Measurements from ENCODE around the gene MAML3. TPM values are rescaled to one million over a fixed set of nuclear protein-coding genes. Genes with fewer than 3 reads are reported as not detected.
"Not testable (repeated sequence)": the region's sequence is repeated elsewhere in the genome, so short reads cannot be mapped to it uniquely, and the experiment has no call there.

Gene MAML3
- total RNA-seq, 3 donors from 2014 or later: 0.60 to 1.0 (median 0.73) TPM

DNA sequence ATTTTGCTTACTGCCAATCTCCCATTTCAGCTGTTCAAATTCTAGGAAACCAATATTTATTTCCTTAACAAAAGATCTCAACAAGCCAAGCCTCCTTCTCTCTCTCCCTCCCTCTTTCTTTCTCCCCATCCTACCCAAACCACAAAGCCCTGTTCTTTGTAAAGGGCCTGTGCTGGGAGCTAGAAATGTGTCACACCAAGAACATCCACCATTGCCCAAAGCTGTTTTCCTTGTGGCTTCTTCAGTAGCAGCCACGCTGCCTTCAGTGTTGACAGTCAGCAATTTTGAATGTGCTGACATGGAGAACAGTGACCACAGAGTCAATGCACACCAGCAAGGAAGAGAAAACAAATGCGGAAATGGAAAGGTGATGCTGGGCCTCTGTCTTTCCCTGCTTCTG is 203.0 kb downstream of the MAML3 start:
- Mint-ChIP-seq H3K4me1 (ENCODE audit: low read depth) (peaks cover 19% of the 10 kb centered on the region), H3K9me3 (no peaks in the 10 kb centered on the region), H3K36me3 (ENCODE audit: insufficient read depth) (no peaks in the 10 kb centered on the region), H3K4me3 (no peak overlapping the region), H3K27me3 (ENCODE audit: low read depth) (peaks cover 3% of the 10 kb centered on the region)
- DNase-seq (no peak), ATAC-seq (peak; percentile 59 to 63)

DNA sequence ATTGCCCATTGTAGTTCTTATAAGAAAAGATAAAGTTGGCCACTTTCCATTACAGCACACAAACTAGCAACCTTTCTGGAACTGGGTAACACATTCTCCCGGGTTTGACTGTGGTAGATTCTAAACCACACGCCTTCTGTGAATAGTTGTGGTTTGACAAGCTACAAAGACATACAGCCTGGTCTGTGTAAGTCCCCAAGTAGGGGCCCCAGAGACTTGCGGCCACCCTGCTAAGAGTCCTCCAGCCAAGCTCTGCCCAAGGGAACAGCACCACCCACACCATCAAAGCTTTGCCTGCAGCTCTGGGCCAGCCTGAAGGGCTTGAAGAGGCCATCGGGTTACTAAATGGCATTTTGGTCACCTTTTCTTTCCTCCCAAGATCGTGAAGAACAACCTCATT is 203.4 kb downstream of the MAML3 start:
- no peak overlapping the region for H3K4me3 Mint-ChIP-seq
- no peaks in the 10 kb centered on the region for H3K9me3 Mint-ChIP-seq
- no peaks in the 10 kb centered on the region for H3K36me3 Mint-ChIP-seq (ENCODE audit: insufficient read depth)
- no peak for DNase-seq
- H3K4me1 Mint-ChIP-seq (ENCODE audit: low read depth): peaks cover 19% of the 10 kb centered on the region
- ATAC-seq: peak; percentile 86 to 89
- peaks cover 3% of the 10 kb centered on the region for H3K27me3 Mint-ChIP-seq (ENCODE audit: low read depth)

DNA sequence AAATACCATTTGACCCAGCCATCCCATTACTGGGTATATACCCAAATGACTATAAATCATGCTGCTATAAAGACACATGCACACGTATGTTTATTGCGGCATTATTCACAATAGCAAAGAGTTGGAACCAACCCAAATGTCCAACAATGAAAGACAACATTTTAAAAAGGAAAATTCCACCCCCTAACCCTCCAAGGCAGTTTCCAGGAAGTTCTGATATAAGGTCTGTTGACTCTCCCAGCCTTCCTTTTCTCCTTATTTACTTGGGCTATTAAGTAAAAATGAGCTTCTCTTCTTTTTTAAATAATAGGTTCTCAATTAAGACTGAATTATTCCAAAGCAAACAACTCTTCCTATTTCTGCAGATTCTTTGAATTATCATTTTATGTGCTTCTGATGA is 209.1 kb downstream of the MAML3 start:
- ATAC-seq, H3K4me3 Mint-ChIP-seq: not testable (repeated sequence)

DNA sequence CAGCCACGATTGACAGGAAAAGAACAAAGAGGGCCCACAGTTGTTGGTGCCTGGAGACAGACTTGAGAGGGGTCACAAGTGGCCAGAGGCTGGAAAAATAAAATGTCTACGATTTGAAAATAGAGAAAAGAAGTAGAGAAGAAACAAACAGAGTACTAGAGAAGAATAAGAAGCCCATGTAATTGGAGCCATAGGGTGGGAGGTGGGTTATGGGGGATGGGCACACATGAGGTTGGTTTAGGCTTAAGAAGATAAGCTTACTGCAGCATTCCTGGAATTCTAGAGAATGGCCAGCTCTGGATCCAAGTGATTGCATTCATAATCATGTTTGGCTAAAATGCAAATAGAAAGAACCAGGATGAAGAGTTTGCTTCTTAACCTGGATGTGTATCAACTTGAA is 210.7 kb downstream of the MAML3 start:
- Mint-ChIP-seq H3K27me3 (ENCODE audit: low read depth) (no peaks in the 10 kb centered on the region), H3K4me1 (ENCODE audit: low read depth) (peaks cover 3% of the 10 kb centered on the region), H3K36me3 (ENCODE audit: insufficient read depth) (no peaks in the 10 kb centered on the region), H3K9me3 (no peaks in the 10 kb centered on the region), H3K4me3 (no peak overlapping the region)
- DNase-seq (no peak), ATAC-seq (no peak)

More for the DNA sequence above, 209.1 kb downstream of the MAML3 start:
- not testable (repeated sequence) for H3K27me3 Mint-ChIP-seq (ENCODE audit: low read depth); DNase-seq; H3K36me3 Mint-ChIP-seq (ENCODE audit: insufficient read depth); H3K9me3 Mint-ChIP-seq; H3K4me1 Mint-ChIP-seq (ENCODE audit: low read depth)

DNA sequence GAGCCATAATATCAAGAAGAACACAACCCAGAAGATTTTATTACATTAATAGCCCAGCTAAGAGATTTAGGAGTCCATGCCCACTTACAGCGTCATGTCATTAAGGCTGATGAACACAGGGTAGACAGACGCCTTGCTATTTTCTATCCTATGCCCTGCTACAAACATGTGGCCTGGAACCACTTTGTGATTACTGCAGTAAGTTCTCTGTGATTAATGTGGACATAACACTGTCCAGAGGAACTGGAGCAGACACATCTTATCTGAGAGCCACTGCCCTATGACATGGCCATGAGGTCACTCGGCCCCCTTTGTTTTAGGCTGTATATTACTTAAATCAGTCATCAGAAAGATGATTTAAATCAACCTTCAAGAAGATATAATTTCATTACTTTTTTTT is 211.7 kb downstream of the MAML3 start:
- Mint-ChIP-seq H3K4me3 (no peak overlapping the region), H3K36me3 (ENCODE audit: insufficient read depth) (no peaks in the 10 kb centered on the region), H3K27me3 (ENCODE audit: low read depth) (no peaks in the 10 kb centered on the region), H3K4me1 (ENCODE audit: low read depth) (peaks cover 3% of the 10 kb centered on the region), H3K9me3 (no peaks in the 10 kb centered on the region)
- DNase-seq (no peak), ATAC-seq (no peak)

DNA sequence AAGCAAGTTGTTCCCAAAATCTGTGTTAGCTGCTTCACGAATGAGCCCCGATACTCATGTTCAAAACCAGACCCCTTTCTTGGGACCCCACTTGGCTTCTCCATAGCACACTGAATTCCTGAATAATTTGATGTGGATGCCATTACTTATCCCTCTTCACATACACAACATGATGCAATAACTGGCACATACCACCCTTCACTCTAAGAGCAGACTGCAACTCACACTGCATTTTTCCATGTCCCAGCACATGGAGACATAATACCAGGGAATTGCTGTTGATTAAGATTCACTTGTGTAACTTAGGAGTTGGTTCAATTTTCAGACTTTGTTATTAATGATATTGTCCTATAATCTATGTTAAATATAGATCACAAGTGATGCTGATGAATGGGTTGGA is 213.4 kb downstream of the MAML3 start:
- no peaks in the 10 kb centered on the region for H3K27me3 Mint-ChIP-seq (ENCODE audit: low read depth)
- no peaks in the 10 kb centered on the region for H3K4me1 Mint-ChIP-seq (ENCODE audit: low read depth)
- H3K4me3 Mint-ChIP-seq: no peak overlapping the region
- ATAC-seq (no peak), DNase-seq (no peak)
- H3K9me3 Mint-ChIP-seq: no peaks in the 10 kb centered on the region
- no peaks in the 10 kb centered on the region for H3K36me3 Mint-ChIP-seq (ENCODE audit: insufficient read depth)

DNA sequence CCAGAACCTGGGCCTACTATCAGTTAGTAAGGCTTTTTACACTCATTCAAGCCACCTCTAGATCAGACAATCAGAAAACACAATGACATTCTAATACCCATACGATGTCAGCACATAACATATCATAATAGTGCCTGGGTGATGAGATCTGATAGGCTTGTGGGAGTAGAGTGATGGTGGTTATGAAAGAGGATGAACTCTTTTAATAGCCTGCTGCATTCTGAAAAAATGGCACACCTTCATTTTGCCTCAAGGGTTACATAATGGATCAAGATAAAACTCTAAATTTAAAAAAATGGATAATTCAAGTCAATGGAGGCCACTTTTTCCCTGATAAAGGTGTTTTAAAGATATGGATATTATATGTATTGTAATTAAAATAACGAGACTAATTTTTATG is 215.6 kb downstream of the MAML3 start:
- Mint-ChIP-seq H3K9me3 (no peaks in the 10 kb centered on the region), H3K27me3 (ENCODE audit: low read depth) (no peaks in the 10 kb centered on the region), H3K4me3 (no peak overlapping the region), H3K36me3 (ENCODE audit: insufficient read depth) (no peaks in the 10 kb centered on the region), H3K4me1 (ENCODE audit: low read depth) (no peaks in the 10 kb centered on the region)
- ATAC-seq: no peak
- DNase-seq: no peak

DNA sequence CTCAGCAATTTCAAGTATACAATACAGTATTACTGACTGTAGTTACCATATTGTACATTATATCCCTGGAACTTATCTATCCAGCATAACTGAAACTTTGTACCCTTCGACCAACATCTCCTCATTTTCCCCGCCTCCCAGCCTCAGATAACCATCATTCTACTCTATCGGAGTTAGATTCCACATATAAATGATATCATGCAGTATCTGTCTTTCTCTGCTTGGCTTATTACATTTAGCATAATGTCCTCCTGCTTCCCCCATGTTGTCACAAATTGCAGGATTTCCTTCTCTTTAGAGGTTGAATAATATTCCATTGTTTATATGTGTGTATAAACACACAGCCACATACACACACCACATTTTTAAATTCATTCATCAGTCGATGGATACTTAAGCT is 218.1 kb downstream of the MAML3 start:
- Mint-ChIP-seq H3K36me3 (ENCODE audit: insufficient read depth) (no peaks in the 10 kb centered on the region), H3K27me3 (ENCODE audit: low read depth) (no peaks in the 10 kb centered on the region), H3K9me3 (no peaks in the 10 kb centered on the region), H3K4me3 (no peak overlapping the region), H3K4me1 (ENCODE audit: low read depth) (no peaks in the 10 kb centered on the region)
- DNase-seq (no peak), ATAC-seq (no peak)

DNA sequence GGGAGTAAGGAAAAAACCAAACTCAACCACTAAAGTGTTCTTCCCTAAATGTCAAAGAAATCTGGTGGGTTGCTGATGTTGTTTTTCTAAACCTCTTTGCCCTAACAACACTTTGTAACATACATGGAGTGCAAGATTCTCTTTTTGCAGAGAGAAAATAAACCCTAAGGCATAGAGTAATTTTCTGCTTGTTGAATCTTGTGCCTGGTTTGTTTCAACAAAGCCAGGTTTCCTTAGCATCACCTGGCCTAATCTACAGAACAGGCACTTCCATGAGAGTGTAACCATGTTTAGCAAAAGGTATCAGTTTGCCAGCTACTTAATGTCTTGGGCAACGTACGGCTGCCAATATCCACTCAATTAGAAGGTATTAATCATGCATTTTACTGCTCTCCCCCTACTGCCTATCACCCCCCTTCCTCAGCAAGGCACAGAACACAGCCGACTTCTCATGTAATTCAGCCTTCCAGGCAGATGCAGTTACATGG is 219.2 kb downstream of the MAML3 start:
- ATAC-seq (no peak), DNase-seq (no peak)
- Mint-ChIP-seq H3K27me3 (ENCODE audit: low read depth) (no peaks in the 10 kb centered on the region), H3K9me3 (no peaks in the 10 kb centered on the region), H3K4me3 (no peak overlapping the region), H3K4me1 (ENCODE audit: low read depth) (no peaks in the 10 kb centered on the region), H3K36me3 (ENCODE audit: insufficient read depth) (no peaks in the 10 kb centered on the region)

DNA sequence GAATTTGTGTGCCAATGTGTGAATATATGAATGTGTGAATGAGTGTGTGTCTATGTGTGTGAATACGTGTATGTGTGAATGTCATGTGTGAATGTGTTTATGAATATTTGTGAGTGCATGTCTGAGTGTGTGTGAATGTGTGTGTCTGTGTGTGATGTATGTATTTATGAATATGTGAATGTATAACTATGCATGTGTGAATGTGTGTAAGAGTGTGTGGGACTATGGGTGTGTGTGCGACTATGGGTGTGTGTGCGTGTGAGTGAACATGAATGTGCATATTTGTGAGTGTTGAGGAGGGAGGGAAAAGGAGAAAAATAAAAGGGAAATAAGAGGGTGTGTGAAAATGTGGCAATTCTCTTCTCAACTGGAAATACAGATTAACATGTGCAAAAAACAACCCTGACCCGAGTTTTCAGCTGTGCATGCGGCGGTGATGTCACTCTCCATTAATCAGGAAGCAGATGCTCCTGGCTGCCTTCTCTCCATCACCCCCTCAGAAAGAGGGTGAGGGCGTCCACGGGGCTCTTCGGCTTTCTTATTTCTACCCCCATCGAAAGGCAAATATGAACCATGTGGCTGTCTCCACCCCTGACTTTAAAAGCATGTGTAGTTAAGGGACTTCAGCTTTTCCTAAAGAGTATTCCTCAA is 219.8 kb downstream of the MAML3 start:
- Mint-ChIP-seq H3K4me1 (ENCODE audit: low read depth) (no peaks in the 10 kb centered on the region), H3K4me3 (no peak overlapping the region), H3K9me3 (no peaks in the 10 kb centered on the region), H3K27me3 (ENCODE audit: low read depth) (no peaks in the 10 kb centered on the region), H3K36me3 (ENCODE audit: insufficient read depth) (no peaks in the 10 kb centered on the region)
- DNase-seq: no peak
- ATAC-seq: no peak

DNA sequence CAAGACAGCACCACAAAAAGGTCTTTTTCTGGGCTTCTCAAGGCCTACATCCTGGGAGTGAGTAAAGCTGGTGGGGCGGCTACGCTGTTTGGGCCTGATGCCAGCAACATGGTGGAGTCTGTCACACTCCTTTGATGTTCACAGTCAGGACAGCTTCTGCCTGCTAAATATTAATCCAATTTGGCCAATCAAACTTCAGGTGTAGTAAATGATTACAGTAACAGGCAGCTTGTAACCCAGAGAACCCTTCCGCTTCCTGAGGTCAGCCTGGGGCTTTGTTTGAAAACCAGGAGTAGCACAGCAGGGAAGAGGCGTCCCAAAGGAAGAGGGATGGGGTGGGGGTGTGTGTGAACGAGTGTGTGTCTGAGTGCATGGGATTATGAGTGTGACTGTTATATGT is 220.4 kb downstream of the MAML3 start:
- ATAC-seq: no peak
- no peaks in the 10 kb centered on the region for H3K4me1 Mint-ChIP-seq (ENCODE audit: low read depth)
- DNase-seq: no peak
- no peak overlapping the region for H3K4me3 Mint-ChIP-seq
- no peaks in the 10 kb centered on the region for H3K36me3 Mint-ChIP-seq (ENCODE audit: insufficient read depth)
- no peaks in the 10 kb centered on the region for H3K9me3 Mint-ChIP-seq
- peaks cover 2% of the 10 kb centered on the region for H3K27me3 Mint-ChIP-seq (ENCODE audit: low read depth)

DNA sequence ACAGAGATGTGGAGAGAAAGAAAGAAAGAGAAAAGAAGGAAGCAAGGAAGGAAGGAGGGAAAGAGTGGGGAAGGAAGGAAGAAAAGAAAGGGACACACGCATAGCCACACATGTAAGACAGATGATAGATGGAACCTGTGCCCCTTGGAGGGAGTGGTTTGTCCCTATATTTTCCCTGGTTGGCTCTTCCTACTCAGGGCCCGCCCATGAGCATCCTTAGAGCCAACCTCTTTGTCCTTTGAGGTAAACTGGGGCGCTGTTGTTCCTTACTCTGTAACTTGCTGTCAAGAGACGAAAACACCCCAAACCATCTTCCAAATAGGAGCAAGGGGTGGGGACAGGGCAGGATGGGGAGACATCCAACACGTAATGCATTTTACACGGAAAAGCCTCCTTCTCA is 220.9 kb downstream of the MAML3 start:
- Mint-ChIP-seq H3K36me3 (ENCODE audit: insufficient read depth) (no peaks in the 10 kb centered on the region), H3K9me3 (no peaks in the 10 kb centered on the region), H3K27me3 (ENCODE audit: low read depth) (peaks cover 2% of the 10 kb centered on the region), H3K4me1 (ENCODE audit: low read depth) (no peaks in the 10 kb centered on the region), H3K4me3 (no peak overlapping the region)
- DNase-seq (no peak), ATAC-seq (no peak)

DNA sequence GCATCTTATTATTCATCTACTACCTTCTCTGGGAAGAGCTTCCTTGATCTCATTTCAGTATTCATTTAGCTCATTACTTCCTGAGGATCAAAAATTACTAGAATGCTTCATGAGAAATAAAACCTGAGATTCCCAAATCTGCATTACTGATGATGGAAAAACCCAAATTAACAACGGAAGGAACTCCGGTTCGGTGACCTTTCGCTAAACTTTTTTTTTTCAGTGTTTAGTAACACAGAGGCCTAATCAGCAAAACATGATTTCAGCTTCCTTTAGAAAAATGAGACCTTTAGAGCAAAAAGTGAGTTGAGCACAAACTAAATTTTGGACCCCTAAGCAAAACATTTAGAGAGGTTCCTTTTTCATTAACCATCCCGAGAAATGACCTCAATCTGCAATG is 229.2 kb downstream of the MAML3 start:
- peaks cover 2% of the 10 kb centered on the region for H3K27me3 Mint-ChIP-seq (ENCODE audit: low read depth)

DNA sequence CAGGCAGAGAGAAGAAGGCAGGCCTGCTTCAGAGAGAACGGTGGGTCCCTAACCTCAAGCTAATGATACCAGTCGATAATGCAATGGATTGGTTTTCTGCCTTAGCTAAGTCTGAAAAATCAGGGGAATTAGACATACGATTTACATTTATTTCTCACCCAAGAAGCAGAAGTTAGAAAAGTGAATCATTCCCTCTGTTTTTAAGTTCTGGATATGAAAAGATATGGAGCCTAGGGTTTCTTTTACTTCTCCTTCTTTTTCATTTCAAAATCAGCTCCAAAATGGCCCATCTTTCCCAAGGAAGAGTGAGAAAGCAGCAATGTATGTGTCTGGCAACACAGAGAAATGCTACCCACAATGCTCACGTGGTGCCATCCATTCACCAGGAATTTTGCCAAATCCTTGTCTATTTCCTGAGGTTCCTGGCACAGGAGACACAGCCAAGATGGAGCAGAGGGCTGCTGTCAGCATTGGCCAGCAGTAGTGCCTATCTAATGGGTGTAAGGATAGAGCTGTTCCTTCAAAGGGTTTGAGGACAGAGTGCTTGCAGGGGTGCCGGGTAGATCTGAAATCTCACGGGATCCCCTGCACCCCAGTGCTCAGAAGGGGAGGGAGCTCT is 231.5 kb downstream of the MAML3 start:
- Mint-ChIP-seq H3K27me3 (ENCODE audit: low read depth) (peaks cover 4% of the 10 kb centered on the region), H3K4me1 (ENCODE audit: low read depth) (no peaks in the 10 kb centered on the region), H3K36me3 (ENCODE audit: insufficient read depth) (no peaks in the 10 kb centered on the region), H3K4me3 (no peak overlapping the region), H3K9me3 (no peaks in the 10 kb centered on the region)
- ATAC-seq: no peak
- DNase-seq: no peak

More for the DNA sequence above, 229.2 kb downstream of the MAML3 start:
- Mint-ChIP-seq H3K4me1 (ENCODE audit: low read depth) (no peaks in the 10 kb centered on the region), H3K4me3 (no peak overlapping the region), H3K36me3 (ENCODE audit: insufficient read depth) (no peaks in the 10 kb centered on the region), H3K9me3 (no peaks in the 10 kb centered on the region)
- no peak for ATAC-seq
- no peak for DNase-seq

DNA sequence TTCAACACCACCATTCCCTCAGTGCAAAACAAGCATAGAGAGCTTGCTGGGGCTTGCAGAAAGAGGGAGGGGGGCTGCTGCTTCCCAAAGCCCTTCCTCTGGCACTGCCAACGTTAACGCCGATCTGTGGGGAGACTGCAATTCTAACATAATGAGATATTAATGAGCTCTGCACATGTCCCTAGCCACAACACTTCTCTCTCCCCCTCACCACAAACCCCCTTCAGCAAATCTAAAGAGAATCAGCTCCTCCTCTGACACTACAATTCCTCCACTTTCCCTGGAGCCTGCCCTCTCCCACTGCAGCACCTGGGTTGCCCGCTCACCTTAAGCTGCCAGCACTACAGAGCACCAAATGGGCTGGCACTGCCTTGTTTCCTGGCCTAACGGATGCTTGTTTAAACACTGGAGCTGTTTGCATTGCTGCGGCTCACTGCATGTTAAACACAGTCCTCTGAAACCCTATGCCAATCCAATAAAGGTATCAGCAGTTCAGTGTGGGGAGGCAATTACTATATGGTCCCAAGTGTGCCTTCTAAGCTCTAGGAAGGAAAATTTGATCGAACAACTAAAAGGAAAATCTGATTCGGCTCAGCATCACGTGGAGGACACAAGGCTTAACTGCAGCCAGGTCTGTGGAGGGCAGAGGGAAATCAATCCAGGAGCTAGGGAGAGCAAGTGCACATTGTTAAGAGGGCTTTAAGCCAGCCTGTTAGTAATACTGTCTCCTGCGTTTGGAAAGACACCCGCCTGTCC is 232.4 kb downstream of the MAML3 start:
- ATAC-seq: no peak
- H3K36me3 Mint-ChIP-seq (ENCODE audit: insufficient read depth): no peaks in the 10 kb centered on the region
- peaks cover 4% of the 10 kb centered on the region for H3K27me3 Mint-ChIP-seq (ENCODE audit: low read depth)
- H3K9me3 Mint-ChIP-seq: no peaks in the 10 kb centered on the region
- no peaks in the 10 kb centered on the region for H3K4me1 Mint-ChIP-seq (ENCODE audit: low read depth)
- H3K4me3 Mint-ChIP-seq: no peak overlapping the region
- no peak for DNase-seq

Measured in activated T-cell treated with anti-CD3 and anti-CD28 coated beads, Interleukin-2, amount 50 U/mL, for 4 hours (primary cell).